ENCODE results near the gene WNT2. TPM values are rescaled to one million over a fixed set of nuclear protein-coding genes. Genes with fewer than 3 reads are reported as not detected.
"Not testable (repeated sequence)": the region's sequence is repeated elsewhere in the genome, so short reads cannot be mapped to it uniquely, and the experiment has no call there.

WNT2 gene
- total and polyA plus RNA-seq, 12 donors: 0.07 to 1.4 (median 0.16) TPM; not detected in 3

DNA sequence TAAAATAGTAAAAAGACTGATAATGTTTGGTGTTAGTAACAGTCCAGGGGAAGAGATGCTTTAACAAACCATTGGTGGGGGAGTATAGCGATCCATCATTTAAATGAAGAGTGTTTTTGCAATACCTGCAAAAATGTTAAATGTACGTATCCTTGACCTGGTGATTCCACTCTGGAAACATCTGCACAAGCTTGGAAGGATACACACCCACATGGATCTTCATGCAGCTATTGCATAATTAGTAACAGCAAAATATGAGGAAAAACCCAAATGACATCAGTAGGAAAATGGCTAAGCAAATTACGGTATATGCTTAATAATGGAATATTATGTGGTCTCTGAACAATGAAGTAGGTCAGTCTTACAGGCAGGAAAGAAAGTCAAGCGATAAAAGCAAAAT lies 20.5 kb downstream of the WNT2 start:
- no peak overlapping the region for H3K27ac ChIP-seq

DNA sequence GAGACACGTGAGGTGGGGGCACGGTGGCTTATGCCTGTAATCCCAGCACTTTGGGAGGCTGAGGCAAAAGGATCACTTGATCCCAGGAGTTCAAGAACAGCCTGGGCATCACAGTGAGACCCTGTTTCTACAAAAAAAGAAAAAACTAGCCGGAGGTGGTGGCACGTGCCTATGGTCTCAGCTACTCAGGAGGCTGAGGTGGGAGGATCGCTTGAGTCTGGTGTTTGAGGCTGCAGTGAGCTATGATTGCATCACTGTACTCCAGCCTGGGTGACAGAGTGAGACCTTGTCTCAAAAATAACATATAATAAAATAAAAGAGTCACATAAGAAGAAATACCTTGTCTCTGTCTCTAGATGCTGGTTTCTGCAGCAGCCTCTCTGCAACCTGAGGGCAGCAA lies 22.4 kb downstream of the WNT2 start:
- H3K9me3 ChIP-seq, H3K27ac ChIP-seq: not testable (repeated sequence)
- 88 to 91% methylated on average over 5 of the region's 5 CpGs for WGBS, 2 donors

More for the DNA sequence above, 20.5 kb downstream of the WNT2 start:
- H3K9me3 ChIP-seq: peaks cover 0 to 5% (median 0%) of the 10 kb centered on the region in 11 donors
- DNase-seq: no peak
- intact Hi-C loops (cut with DNase I): no loop called here
- TF ChIP-seq CTCF (IDR thresholded peaks at IDR 0.05): no peak
- H3K27me3 ChIP-seq: peaks cover 0 to 4% (median 0%) of the 10 kb centered on the region in 7 donors
- no peaks in the 10 kb centered on the region for H3K4me1 ChIP-seq
- no peak overlapping the region for H3K4me3 ChIP-seq
- WGBS, 2 donors: 89 to 92% methylated on average over 4 of the region's 4 CpGs
- H3K36me3 ChIP-seq: no peaks in the 10 kb centered on the region
- ATAC-seq: no peak

DNA sequence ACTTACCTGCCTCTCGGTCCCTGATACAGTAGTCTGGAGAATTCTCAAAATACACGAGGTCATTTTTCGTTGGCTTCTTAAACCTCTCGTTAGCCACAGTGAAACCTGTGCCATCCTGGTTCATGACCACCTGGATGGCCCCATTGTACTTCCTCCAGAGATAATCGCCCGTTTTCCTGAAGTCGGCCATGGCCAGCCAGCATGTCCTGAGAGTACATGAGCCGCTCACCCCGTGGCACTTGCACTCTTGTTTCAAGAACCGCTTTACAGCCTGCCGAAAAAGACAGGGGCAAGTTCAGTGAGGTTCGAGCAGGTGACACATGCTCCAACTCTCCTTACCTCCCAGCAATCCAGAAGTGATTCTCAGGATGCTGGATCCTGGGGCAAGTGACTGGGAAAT lies 25.3 kb downstream of the WNT2 start:
- no peak for TF ChIP-seq CTCF (IDR thresholded peaks at IDR 0.05)
- 83 to 89% methylated on average over 12 of the region's 12 CpGs for WGBS, 2 donors
- no peaks in the 10 kb centered on the region for H3K36me3 ChIP-seq

More for the DNA sequence above, 22.4 kb downstream of the WNT2 start:
- ATAC-seq; H3K4me3 ChIP-seq; DNase-seq; H3K4me1 ChIP-seq; H3K36me3 ChIP-seq; intact Hi-C loops (cut with DNase I); H3K27me3 ChIP-seq: not testable (repeated sequence)

GRCh38 chr7:117296066-117296465 lies 26.8 kb downstream of the WNT2 start:
- Histone ChIP-seq H3K36me3 (no peaks in the 10 kb centered on the region), H3K27me3 (peaks cover 0 to 4% (median 0%) of the 10 kb centered on the region in 7 donors), H3K4me3 (no peak overlapping the region), H3K9me3 (no peaks in the 10 kb centered on the region), H3K27ac (no peak overlapping the region), H3K4me1 (no peaks in the 10 kb centered on the region)
- ATAC-seq: no peak
- TF ChIP-seq CTCF (IDR thresholded peaks at IDR 0.05): no peak
- 62 to 63% methylated on average over 3 of the region's 3 CpGs for WGBS, 2 donors
- intact Hi-C loops (cut with DNase I): no loop called here
- DNase-seq: no peak

More for the DNA sequence above, 25.3 kb downstream of the WNT2 start:
- Histone ChIP-seq H3K27me3 (peaks cover 0 to 4% (median 0%) of the 10 kb centered on the region in 7 donors), H3K4me3 (no peak overlapping the region), H3K27ac (no peak overlapping the region), H3K4me1 (no peaks in the 10 kb centered on the region), H3K9me3 (no peaks in the 10 kb centered on the region)
- intact Hi-C loops (cut with DNase I): no loop called here
- ATAC-seq (no peak), DNase-seq (no peak)

- Histone ChIP-seq H3K4me1 (no peaks in the 10 kb centered on the region), H3K4me3 (no peak overlapping the region), H3K9me3 (no peaks in the 10 kb centered on the region), H3K27ac (no peak overlapping the region), H3K36me3 (no peaks in the 10 kb centered on the region), H3K27me3 (peaks cover 0 to 5% (median 0%) of the 10 kb centered on the region in 7 donors)
- DNase-seq (no peak), ATAC-seq (no peak)
- intact Hi-C loops (cut with DNase I): no loop called here
- no peak for TF ChIP-seq CTCF (IDR thresholded peaks at IDR 0.05)
- 77 to 78% methylated on average over 5 of the region's 5 CpGs for WGBS, 2 donors
Measured at GRCh38 chr7:117285826-117286225, 37.0 kb downstream of the WNT2 start.

All from heart right ventricle (tissue), 16 donors.